ENCODE data around the gene PDE8A.

- TF ChIP-seq CTCF (IDR thresholded peaks at IDR 0.05) (no peak), POLR2A (IDR thresholded peaks at IDR 0.05) (no peak)
Measured at GRCh38 chr15:85045615-85046014, 64.0 kb downstream of the PDE8A start.

All from right lobe of liver (tissue), 4 donors.